ENCODE data around the gene ATRN.

The ATRN gene

GRCh38 chr20:3658716-3659491 is 188.1 kb downstream of the ATRN start:
- TF ChIP-seq CTCF (IDR thresholded peaks at IDR 0.05; ENCODE audit: low read depth, low read length) = no peak
- H3K4me3 ChIP-seq (ENCODE audit: low read depth, low read length) = no peak overlapping the region

GRCh38 chr20:3659492-3660261 is 188.9 kb downstream of the ATRN start:
- H3K4me3 ChIP-seq (ENCODE audit: low read depth, low read length) = no peak overlapping the region
- TF ChIP-seq CTCF (IDR thresholded peaks at IDR 0.05; ENCODE audit: low read depth, low read length) = no peak

- no peak for TF ChIP-seq CTCF (IDR thresholded peaks at IDR 0.05; ENCODE audit: low read depth, low read length)
- no peak overlapping the region for H3K4me3 ChIP-seq (ENCODE audit: low read depth, low read length)
These were observed 189.6 kb downstream of the ATRN start for GRCh38 chr20:3660262-3661059.

- no peak overlapping the region for H3K4me3 ChIP-seq (ENCODE audit: low read depth, low read length)
- TF ChIP-seq CTCF (IDR thresholded peaks at IDR 0.05; ENCODE audit: low read depth, low read length) = no peak
These were observed 190.4 kb downstream of the ATRN start for GRCh38 chr20:3661060-3661813.

GRCh38 chr20:3661814-3662665 is 191.2 kb downstream of the ATRN start:
- no peak for TF ChIP-seq CTCF (IDR thresholded peaks at IDR 0.05; ENCODE audit: low read depth, low read length)

GRCh38 chr20:3663031-3663701 is 192.3 kb downstream of the ATRN start, which contains the start of gene GFRA4:
Gene GFRA4, minus strand, starts transcription at chr20:3663399. Its CDS starts 0 bp downstream, at chr20:3663399.
- H3K4me3 ChIP-seq (ENCODE audit: low read depth, low read length) = no peak within 1 kb of the TSS
- no peak for TF ChIP-seq CTCF (IDR thresholded peaks at IDR 0.05; ENCODE audit: low read depth, low read length)

More at GRCh38 chr20:3661814-3662665, 191.2 kb downstream of the ATRN start:
- H3K4me3 ChIP-seq (ENCODE audit: low read depth, low read length) = no peak overlapping the region
